ENCODE results near the gene AGPAT4.

The AGPAT4 gene

GRCh38 chr6:161215876-161216615 is 57.8 kb downstream of the AGPAT4 start:
- ATAC-seq: no peak
- no peaks in the 10 kb centered on the region for H3K27me3 Mint-ChIP-seq

GRCh38 chr6:161215193-161215592 is 58.7 kb downstream of the AGPAT4 start:
- H3K4me3 Mint-ChIP-seq: no peak overlapping the region
- H3K27ac Mint-ChIP-seq: no peak overlapping the region
- H3K36me3 Mint-ChIP-seq: peaks cover 5% of the 10 kb centered on the region
- peaks cover 4% of the 10 kb centered on the region for H3K9me3 Mint-ChIP-seq
- ATAC-seq: no peak
- no peaks in the 10 kb centered on the region for H3K4me1 Mint-ChIP-seq
- H3K27me3 Mint-ChIP-seq: no peaks in the 10 kb centered on the region

More at GRCh38 chr6:161215876-161216615, 57.8 kb downstream of the AGPAT4 start:
- Mint-ChIP-seq H3K4me3 (no peak overlapping the region), H3K36me3 (peaks cover 5% of the 10 kb centered on the region), H3K27ac (no peak overlapping the region), H3K9me3 (peaks cover 4% of the 10 kb centered on the region), H3K4me1 (no peaks in the 10 kb centered on the region)

- H3K27me3 Mint-ChIP-seq: no peaks in the 10 kb centered on the region
- no peak overlapping the region for H3K27ac Mint-ChIP-seq
- no peak overlapping the region for H3K4me3 Mint-ChIP-seq
- peaks cover 5% of the 10 kb centered on the region for H3K36me3 Mint-ChIP-seq
- no peak for ATAC-seq
- H3K9me3 Mint-ChIP-seq: peaks cover 4% of the 10 kb centered on the region
- H3K4me1 Mint-ChIP-seq: no peaks in the 10 kb centered on the region
Observed at GRCh38 chr6:161214722-161215121, 59.1 kb downstream of the AGPAT4 start.

- Mint-ChIP-seq H3K4me1 (no peaks in the 10 kb centered on the region), H3K4me3 (no peak overlapping the region), H3K9me3 (peaks cover 4% of the 10 kb centered on the region), H3K36me3 (peaks cover 5% of the 10 kb centered on the region), H3K27me3 (no peaks in the 10 kb centered on the region), H3K27ac (no peak overlapping the region)
- ATAC-seq: no peak
Observed at GRCh38 chr6:161212902-161213301, 61.0 kb downstream of the AGPAT4 start.

GRCh38 chr6:161211380-161212035 is 62.4 kb downstream of the AGPAT4 start:
- H3K27ac Mint-ChIP-seq: no peak overlapping the region
- H3K4me3 Mint-ChIP-seq: no peak overlapping the region
- H3K36me3 Mint-ChIP-seq: no peaks in the 10 kb centered on the region
- peaks cover 4% of the 10 kb centered on the region for H3K9me3 Mint-ChIP-seq
- no peaks in the 10 kb centered on the region for H3K4me1 Mint-ChIP-seq
- ATAC-seq: no peak
- no peaks in the 10 kb centered on the region for H3K27me3 Mint-ChIP-seq

- Mint-ChIP-seq H3K4me1 (no peaks in the 10 kb centered on the region), H3K9me3 (peaks cover 4% of the 10 kb centered on the region), H3K4me3 (no peak overlapping the region)
Observed at GRCh38 chr6:161210857-161211256, 63.0 kb downstream of the AGPAT4 start.

GRCh38 chr6:161207200-161207599 is 66.7 kb downstream of the AGPAT4 start:
- Mint-ChIP-seq H3K27me3 (peaks cover 12% of the 10 kb centered on the region), H3K36me3 (no peaks in the 10 kb centered on the region), H3K4me3 (no peak overlapping the region)

More at GRCh38 chr6:161210857-161211256, 63.0 kb downstream of the AGPAT4 start:
- H3K27me3 Mint-ChIP-seq: no peaks in the 10 kb centered on the region
- no peak for ATAC-seq
- no peaks in the 10 kb centered on the region for H3K36me3 Mint-ChIP-seq
- no peak overlapping the region for H3K27ac Mint-ChIP-seq

GRCh38 chr6:161204866-161205557 is 68.8 kb downstream of the AGPAT4 start:
- ATAC-seq: no peak
- Mint-ChIP-seq H3K4me3 (no peak overlapping the region), H3K4me1 (peaks cover 11% of the 10 kb centered on the region)

More at GRCh38 chr6:161207200-161207599, 66.7 kb downstream of the AGPAT4 start:
- Mint-ChIP-seq H3K4me1 (no peaks in the 10 kb centered on the region), H3K9me3 (peaks cover 4% of the 10 kb centered on the region), H3K27ac (no peak overlapping the region)
- no peak for ATAC-seq

GRCh38 chr6:161200610-161201370 is 73.1 kb downstream of the AGPAT4 start:
- no peaks in the 10 kb centered on the region for H3K36me3 Mint-ChIP-seq
- H3K27me3 Mint-ChIP-seq: peaks cover 12% of the 10 kb centered on the region
- H3K9me3 Mint-ChIP-seq: no peaks in the 10 kb centered on the region
- ATAC-seq: no peak
- H3K4me3 Mint-ChIP-seq: no peak overlapping the region
- H3K4me1 Mint-ChIP-seq: peaks cover 18% of the 10 kb centered on the region
- H3K27ac Mint-ChIP-seq: no peak overlapping the region

More at GRCh38 chr6:161204866-161205557, 68.8 kb downstream of the AGPAT4 start:
- Mint-ChIP-seq H3K36me3 (no peaks in the 10 kb centered on the region), H3K9me3 (no peaks in the 10 kb centered on the region), H3K27me3 (peaks cover 12% of the 10 kb centered on the region), H3K27ac (no peak overlapping the region)

GRCh38 chr6:161199850-161200249 is 74.0 kb downstream of the AGPAT4 start:
- H3K36me3 Mint-ChIP-seq: no peaks in the 10 kb centered on the region
- no peak overlapping the region for H3K4me3 Mint-ChIP-seq
- peaks cover 18% of the 10 kb centered on the region for H3K4me1 Mint-ChIP-seq
- no peaks in the 10 kb centered on the region for H3K9me3 Mint-ChIP-seq
- H3K27ac Mint-ChIP-seq: no peak overlapping the region
- H3K27me3 Mint-ChIP-seq: peaks cover 6% of the 10 kb centered on the region
- ATAC-seq: no peak

- H3K27ac Mint-ChIP-seq: no peak overlapping the region
- no peaks in the 10 kb centered on the region for H3K27me3 Mint-ChIP-seq
- H3K4me3 Mint-ChIP-seq: no peak overlapping the region
- no peak for ATAC-seq
- peaks cover 2% of the 10 kb centered on the region for H3K9me3 Mint-ChIP-seq
- H3K4me1 Mint-ChIP-seq: peaks cover 18% of the 10 kb centered on the region
- no peaks in the 10 kb centered on the region for H3K36me3 Mint-ChIP-seq
Observed at GRCh38 chr6:161198783-161199460, 74.9 kb downstream of the AGPAT4 start.

GRCh38 chr6:161198176-161198575 is 75.7 kb downstream of the AGPAT4 start:
- Mint-ChIP-seq H3K27ac (no peak overlapping the region), H3K9me3 (peaks cover 2% of the 10 kb centered on the region), H3K27me3 (no peaks in the 10 kb centered on the region), H3K36me3 (peaks cover 2% of the 10 kb centered on the region), H3K4me3 (no peak overlapping the region), H3K4me1 (peaks cover 18% of the 10 kb centered on the region)
- no peak for ATAC-seq

GRCh38 chr6:161195386-161195785 is 78.5 kb downstream of the AGPAT4 start:
- Mint-ChIP-seq H3K27ac (no peak overlapping the region), H3K27me3 (no peaks in the 10 kb centered on the region)
- ATAC-seq: no peak

GRCh38 chr6:161194374-161194773 is 79.5 kb downstream of the AGPAT4 start:
- H3K9me3 Mint-ChIP-seq: peaks cover 11% of the 10 kb centered on the region
- no peak for ATAC-seq
- peaks cover 10% of the 10 kb centered on the region for H3K36me3 Mint-ChIP-seq
- H3K27ac Mint-ChIP-seq: no peak overlapping the region
- H3K4me3 Mint-ChIP-seq: no peak overlapping the region
- H3K27me3 Mint-ChIP-seq: no peaks in the 10 kb centered on the region
- H3K4me1 Mint-ChIP-seq: peaks cover under 1% of the 10 kb centered on the region

More at GRCh38 chr6:161195386-161195785, 78.5 kb downstream of the AGPAT4 start:
- Mint-ChIP-seq H3K36me3 (peaks cover 10% of the 10 kb centered on the region), H3K9me3 (peaks cover 11% of the 10 kb centered on the region), H3K4me3 (no peak overlapping the region), H3K4me1 (peaks cover 7% of the 10 kb centered on the region)
